CMK (cell line): ENCODE measurements around the gene GID8.

Source experiments
- DNase-seq: peaks from one replicate; pipeline ENCODE4 v3.0.0-alpha.2; 2010; ENCODE audit warnings: low read depth

GID8 gene

GRCh38 chr20:62938105-62938888 lies at the start of gene GID8:
TSS of gene GID8 (plus strand) at chr20:62938147. CDS start at chr20:62941503, 3,356 bp downstream.
- DNase-seq = no peak

GRCh38 chr20:62888406-62888805 lies 49.5 kb upstream of the GID8 start:
- DNase-seq = no peak

- no peak for DNase-seq
These were observed 49.0 kb upstream of the GID8 start for GRCh38 chr20:62888910-62889309.

- DNase-seq = no peak
These were observed 48.5 kb upstream of the GID8 start for GRCh38 chr20:62889411-62889810.

- DNase-seq = no peak
These were observed 48.1 kb upstream of the GID8 start for GRCh38 chr20:62889871-62890270.

GRCh38 chr20:62890444-62890843 lies 47.5 kb upstream of the GID8 start:
- no peak for DNase-seq

GRCh38 chr20:62891111-62891510 lies 46.8 kb upstream of the GID8 start:
- no peak for DNase-seq

- no peak for DNase-seq
These were observed 45.3 kb upstream of the GID8 start for GRCh38 chr20:62892348-62893304.

GRCh38 chr20:62893700-62894099 lies 44.2 kb upstream of the GID8 start:
- no peak for DNase-seq

GRCh38 chr20:62894261-62894660 lies 43.7 kb upstream of the GID8 start:
- DNase-seq = no peak

GRCh38 chr20:62895539-62895938 lies 42.4 kb upstream of the GID8 start:
- no peak for DNase-seq

GRCh38 chr20:62896526-62896925 lies 41.4 kb upstream of the GID8 start:
- DNase-seq = no peak

GRCh38 chr20:62897666-62898065 lies 40.3 kb upstream of the GID8 start:
- DNase-seq = no peak

GRCh38 chr20:62898093-62898964 lies 39.6 kb upstream of the GID8 start:
- no peak for DNase-seq

GRCh38 chr20:62898970-62899632 lies 38.8 kb upstream of the GID8 start:
- no peak for DNase-seq

GRCh38 chr20:62899633-62900051 lies 38.3 kb upstream of the GID8 start:
- no peak for DNase-seq

- DNase-seq = no peak
These were observed 37.8 kb upstream of the GID8 start for GRCh38 chr20:62900052-62900691.

GRCh38 chr20:62900692-62901584 lies 37.0 kb upstream of the GID8 start:
- DNase-seq = no peak

GRCh38 chr20:62901891-62902290 lies 36.1 kb upstream of the GID8 start:
- no peak for DNase-seq
